ENCODE data around the gene ABHD12B.

ABHD12B gene, protein sequence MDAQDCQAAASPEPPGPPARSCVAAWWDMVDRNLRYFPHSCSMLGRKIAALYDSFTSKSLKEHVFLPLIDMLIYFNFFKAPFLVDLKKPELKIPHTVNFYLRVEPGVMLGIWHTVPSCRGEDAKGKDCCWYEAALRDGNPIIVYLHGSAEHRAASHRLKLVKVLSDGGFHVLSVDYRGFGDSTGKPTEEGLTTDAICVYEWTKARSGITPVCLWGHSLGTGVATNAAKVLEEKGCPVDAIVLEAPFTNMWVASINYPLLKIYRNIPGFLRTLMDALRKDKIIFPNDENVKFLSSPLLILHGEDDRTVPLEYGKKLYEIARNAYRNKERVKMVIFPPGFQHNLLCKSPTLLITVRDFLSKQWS

DNA sequence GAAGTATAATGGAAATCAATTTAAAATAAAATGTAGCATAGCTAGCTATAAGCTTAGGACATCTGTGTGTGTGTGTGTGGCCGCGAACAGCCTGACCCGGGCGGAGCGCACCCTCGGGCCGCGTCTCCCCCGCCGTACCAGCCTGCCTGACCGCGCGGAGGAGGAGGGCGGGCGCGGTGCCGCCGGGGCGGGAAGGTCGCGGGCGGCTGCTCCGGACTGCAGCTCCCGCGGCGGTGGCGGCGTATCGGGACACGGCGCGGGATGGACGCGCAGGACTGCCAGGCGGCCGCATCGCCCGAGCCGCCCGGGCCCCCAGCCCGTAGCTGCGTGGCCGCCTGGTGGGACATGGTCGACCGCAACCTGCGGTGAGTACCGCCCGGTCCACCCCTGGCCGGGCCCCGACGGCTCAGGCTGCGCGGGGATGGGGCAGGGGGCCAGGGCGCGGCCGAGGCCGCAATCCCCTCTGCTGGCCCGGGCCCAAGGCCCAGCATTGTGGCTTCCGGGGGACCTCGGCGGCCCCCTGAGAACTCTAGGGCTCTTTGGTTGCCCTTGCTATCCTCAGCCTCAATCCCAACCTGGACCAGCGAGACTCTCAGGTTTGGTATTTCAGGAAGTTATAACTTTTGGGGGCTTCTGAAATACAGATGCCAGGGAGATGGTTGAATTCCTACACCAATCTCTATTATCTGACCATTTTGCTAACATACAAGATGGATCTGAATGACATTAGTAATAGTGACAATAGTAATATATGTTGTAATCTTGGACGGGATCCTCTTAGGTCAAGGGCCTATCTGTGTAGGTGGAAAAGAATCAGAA is at the start of gene ABHD12B:
TSS of gene ABHD12B (plus strand) at position 140 of the 819 bp plus-strand sequence. CDS start at position 262, 122 bp downstream.
- TF ChIP-seq, protein P1, sequence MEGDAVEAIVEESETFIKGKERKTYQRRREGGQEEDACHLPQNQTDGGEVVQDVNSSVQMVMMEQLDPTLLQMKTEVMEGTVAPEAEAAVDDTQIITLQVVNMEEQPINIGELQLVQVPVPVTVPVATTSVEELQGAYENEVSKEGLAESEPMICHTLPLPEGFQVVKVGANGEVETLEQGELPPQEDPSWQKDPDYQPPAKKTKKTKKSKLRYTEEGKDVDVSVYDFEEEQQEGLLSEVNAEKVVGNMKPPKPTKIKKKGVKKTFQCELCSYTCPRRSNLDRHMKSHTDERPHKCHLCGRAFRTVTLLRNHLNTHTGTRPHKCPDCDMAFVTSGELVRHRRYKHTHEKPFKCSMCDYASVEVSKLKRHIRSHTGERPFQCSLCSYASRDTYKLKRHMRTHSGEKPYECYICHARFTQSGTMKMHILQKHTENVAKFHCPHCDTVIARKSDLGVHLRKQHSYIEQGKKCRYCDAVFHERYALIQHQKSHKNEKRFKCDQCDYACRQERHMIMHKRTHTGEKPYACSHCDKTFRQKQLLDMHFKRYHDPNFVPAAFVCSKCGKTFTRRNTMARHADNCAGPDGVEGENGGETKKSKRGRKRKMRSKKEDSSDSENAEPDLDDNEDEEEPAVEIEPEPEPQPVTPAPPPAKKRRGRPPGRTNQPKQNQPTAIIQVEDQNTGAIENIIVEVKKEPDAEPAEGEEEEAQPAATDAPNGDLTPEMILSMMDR (IDR thresholded peaks at IDR 0.05): no peak

DNA sequence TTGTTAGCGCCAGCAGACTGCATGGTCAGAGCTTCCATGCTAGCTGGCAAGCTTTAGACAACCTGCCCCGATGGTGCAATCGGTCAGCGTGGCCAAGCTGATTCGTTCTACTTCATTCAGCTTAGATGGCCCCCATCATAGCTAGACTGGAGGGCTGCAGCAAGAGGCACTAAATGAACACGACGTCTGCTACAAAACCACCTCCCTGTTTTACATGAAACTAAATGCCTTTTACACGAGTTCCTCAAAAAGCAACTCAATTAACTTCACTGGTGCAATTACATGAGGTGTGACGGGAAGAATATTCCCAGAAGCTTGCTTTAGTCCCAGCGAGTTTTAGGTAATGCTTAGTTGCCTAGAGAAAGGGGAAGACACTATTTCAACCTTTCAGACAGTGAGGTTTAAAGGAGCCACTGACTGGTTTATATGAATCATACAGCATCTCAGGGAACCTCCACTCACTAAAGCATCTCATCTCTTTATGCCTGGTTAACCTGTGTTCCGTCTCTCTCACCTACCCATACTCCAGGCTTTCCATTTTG is 49.3 kb upstream of the ABHD12B start:
- TF ChIP-seq, protein P1 (IDR thresholded peaks at IDR 0.05): no peak

GRCh38 chr14:50823051-50823761 is 48.6 kb upstream of the ABHD12B start:
- TF ChIP-seq, protein P1 (IDR thresholded peaks at IDR 0.05): no peak

GRCh38 chr14:50823762-50824636 is 47.9 kb upstream of the ABHD12B start:
- TF ChIP-seq, protein P1 (IDR thresholded peaks at IDR 0.05): no peak

GRCh38 chr14:50825307-50825706 is 46.5 kb upstream of the ABHD12B start:
- TF ChIP-seq, protein P1 (IDR thresholded peaks at IDR 0.05): no peak

DNA sequence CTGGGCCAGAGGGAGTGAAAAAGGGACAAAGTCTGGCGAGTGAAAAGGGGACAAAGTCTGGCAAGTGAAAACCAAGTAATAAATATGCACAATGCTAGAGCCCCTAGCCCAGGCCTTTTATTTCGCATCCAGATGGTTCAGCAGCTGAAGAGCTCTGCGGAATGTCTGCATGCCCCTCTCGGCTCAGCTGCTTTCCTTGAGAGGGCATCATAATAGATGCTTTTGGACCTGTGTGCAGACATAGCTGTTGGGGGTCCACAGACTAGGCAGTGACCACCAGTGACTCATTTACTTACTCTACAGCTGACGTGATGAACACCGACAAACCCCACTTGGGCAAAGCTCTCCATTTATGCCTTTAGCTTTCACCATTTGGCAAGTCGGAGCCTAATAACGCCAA is 45.2 kb upstream of the ABHD12B start:
- TF ChIP-seq, protein P1 (IDR thresholded peaks at IDR 0.05): no peak
